Measurements from ENCODE around the gene MRPS34.

- TF ChIP-seq CTCF (IDR thresholded peaks at IDR 0.05) (no peak), POLR2AphosphoS5 (IDR thresholded peaks at IDR 0.05) (no peak)
These were observed 12.0 kb downstream of the MRPS34 start for GRCh38 chr16:1760911-1761310.
